ENCODE results near the gene SDF2. TPM values are rescaled to one million over a fixed set of nuclear protein-coding genes. Genes with fewer than 3 reads are reported as not detected.
"Not testable (repeated sequence)": the region's sequence is repeated elsewhere in the genome, so short reads cannot be mapped to it uniquely, and the experiment has no call there.

SDF2 gene
- total RNA-seq, 1 donor from 2014 or later, result 52.8 TPM

DNA sequence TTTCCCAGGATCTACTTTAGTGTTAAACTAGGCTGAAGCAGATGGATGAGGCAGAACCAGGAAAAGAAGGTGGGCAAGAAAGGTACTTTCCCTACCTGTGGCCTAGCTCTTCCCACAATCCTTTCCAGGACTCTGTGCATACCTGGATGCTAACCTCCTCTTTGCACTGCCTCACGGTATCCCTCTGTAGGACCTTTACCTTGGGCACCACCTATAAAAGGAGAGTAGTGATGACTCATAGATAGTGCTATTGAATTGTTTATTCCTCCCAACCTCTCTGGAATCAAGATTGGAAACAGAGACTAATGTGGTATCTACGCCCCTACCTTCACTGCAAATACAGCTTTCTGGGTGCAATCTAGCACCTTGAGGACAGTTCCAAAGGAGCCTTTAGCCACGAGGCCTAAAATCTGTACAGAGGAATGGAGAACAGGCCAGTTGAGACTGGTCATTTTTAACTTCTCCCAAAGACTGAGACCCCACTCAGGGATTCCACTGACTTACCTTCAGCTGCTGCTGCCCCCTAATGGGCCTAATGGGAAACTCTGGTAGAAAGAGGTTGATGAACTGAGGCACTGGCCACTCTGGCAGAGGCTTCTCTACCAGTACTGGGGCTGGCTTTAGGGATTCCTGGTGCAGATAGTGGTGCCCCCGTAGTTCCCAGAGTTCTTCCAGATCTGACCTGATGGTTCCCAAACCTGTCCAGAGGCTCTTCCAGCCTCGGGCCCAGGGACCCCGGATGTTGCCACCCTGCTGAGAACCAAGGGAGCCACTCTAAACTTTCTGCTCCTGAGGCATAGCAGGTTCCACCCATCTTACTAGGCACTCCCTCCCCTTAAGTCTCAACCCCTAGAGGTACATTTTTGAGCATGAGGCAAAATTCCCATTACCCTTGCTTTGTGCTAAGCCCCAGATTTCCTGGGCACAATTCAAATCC is 48.5 kb downstream of the SDF2 start:
- peaks cover 50% of the 10 kb centered on the region for H3K36me3 ChIP-seq
- intact Hi-C loops (cut with DNase I), result loop anchor here (5.0 kb wide), 1 partner anchor 116 kb away; no protein-coding TSS in a partner anchor

DNA sequence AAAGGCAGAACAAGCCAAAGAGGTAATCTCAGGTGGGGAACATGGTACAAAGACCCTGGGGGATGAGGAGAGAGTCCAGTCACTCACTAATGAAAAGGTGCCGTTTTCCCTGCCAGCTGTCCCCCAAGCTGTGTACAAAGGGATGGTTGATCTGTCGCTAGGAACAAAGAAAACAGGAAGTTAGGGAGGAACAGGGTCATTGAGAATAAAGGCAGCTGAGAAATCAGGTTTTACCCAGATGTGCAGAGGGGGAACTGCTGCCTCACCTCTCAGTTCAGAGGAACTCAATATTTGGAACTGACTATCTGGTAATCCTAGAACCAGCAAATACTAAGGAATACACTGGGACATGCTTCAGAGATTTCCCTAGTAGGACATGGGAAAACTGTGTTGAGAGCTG is 49.2 kb downstream of the SDF2 start:
- intact Hi-C loops (cut with DNase I), result loop anchor here (5.0 kb wide), 1 partner anchor 115 kb away; no protein-coding TSS in a partner anchor
- Histone ChIP-seq H3K27ac (no peak overlapping the region), H3K9me3 (no peaks in the 10 kb centered on the region), H3K36me3 (peaks cover 43% of the 10 kb centered on the region), H3K4me3 (no peak overlapping the region), H3K27me3 (no peaks in the 10 kb centered on the region), H3K4me1 (no peaks in the 10 kb centered on the region)
- DNase-seq (no peak), ATAC-seq (no peak)
- TF ChIP-seq, protein P1, sequence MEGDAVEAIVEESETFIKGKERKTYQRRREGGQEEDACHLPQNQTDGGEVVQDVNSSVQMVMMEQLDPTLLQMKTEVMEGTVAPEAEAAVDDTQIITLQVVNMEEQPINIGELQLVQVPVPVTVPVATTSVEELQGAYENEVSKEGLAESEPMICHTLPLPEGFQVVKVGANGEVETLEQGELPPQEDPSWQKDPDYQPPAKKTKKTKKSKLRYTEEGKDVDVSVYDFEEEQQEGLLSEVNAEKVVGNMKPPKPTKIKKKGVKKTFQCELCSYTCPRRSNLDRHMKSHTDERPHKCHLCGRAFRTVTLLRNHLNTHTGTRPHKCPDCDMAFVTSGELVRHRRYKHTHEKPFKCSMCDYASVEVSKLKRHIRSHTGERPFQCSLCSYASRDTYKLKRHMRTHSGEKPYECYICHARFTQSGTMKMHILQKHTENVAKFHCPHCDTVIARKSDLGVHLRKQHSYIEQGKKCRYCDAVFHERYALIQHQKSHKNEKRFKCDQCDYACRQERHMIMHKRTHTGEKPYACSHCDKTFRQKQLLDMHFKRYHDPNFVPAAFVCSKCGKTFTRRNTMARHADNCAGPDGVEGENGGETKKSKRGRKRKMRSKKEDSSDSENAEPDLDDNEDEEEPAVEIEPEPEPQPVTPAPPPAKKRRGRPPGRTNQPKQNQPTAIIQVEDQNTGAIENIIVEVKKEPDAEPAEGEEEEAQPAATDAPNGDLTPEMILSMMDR (IDR thresholded peaks at IDR 0.05), result no peak

More for the DNA sequence above, 48.5 kb downstream of the SDF2 start:
- H3K27me3 ChIP-seq, result no peaks in the 10 kb centered on the region
- ATAC-seq (peak; percentile 68), DNase-seq (no peak)
- H3K4me3 ChIP-seq, result no peak overlapping the region
- TF ChIP-seq, protein P1 (IDR thresholded peaks at IDR 0.05), result peak; percentile 64
- H3K9me3 ChIP-seq, result no peaks in the 10 kb centered on the region
- H3K4me1 ChIP-seq, result no peaks in the 10 kb centered on the region
- no peak overlapping the region for H3K27ac ChIP-seq

DNA sequence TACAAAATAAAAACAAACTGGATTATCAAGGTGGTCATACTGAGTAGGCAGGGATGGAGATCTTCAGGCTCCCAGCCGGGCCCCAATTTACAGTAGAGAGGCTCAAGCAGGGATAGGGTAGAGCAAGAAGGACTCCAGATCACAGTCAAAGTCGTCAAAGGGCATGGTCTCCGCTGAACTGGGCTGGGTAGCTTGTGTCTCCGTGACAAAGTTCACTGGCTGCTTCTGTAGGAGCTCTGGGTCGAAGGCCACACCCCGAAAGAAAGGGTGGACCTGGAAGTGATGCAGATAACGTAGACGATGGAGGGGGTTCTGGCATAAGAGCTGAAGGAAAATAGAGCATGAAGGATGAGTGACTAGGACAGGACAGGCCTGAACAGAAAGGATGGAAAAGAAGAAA is 51.3 kb downstream of the SDF2 start:
- no peak for ATAC-seq
- no peak overlapping the region for H3K27ac ChIP-seq
- intact Hi-C loops (cut with DNase I), result loop anchor here (5.0 kb wide), 1 partner anchor 113 kb away; no protein-coding TSS in a partner anchor
- H3K27me3 ChIP-seq, result no peaks in the 10 kb centered on the region
- TF ChIP-seq, protein P1 (IDR thresholded peaks at IDR 0.05), result no peak
- peaks cover 21% of the 10 kb centered on the region for H3K36me3 ChIP-seq
- H3K9me3 ChIP-seq, result no peaks in the 10 kb centered on the region
- H3K4me1 ChIP-seq, result no peaks in the 10 kb centered on the region
- H3K4me3 ChIP-seq, result no peak overlapping the region
- no peak for DNase-seq

DNA sequence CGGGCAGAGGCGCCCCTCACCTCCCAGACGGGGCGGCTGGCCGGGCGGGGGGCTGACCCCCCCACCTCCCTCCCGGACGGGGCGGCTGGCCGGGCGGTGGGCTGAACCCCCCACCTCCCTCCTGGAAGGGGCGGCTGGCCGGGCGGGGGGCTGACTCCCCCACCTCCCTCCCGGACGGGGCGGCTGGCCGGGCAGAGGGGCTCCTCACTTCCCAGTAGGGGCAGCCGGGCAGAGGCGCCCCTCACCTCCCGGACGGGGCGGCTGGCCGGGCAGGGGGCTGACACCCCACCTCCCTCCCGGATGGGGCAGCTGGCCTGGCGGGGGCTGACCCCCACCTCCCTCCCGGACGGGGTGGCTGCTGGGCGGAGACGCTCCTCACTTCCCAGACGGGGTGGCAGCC is 57.7 kb downstream of the SDF2 start:
- H3K4me3 ChIP-seq; H3K9me3 ChIP-seq; H3K27me3 ChIP-seq; H3K4me1 ChIP-seq; DNase-seq; intact Hi-C loops (cut with DNase I); H3K36me3 ChIP-seq; ATAC-seq; H3K27ac ChIP-seq: not testable (repeated sequence)

DNA sequence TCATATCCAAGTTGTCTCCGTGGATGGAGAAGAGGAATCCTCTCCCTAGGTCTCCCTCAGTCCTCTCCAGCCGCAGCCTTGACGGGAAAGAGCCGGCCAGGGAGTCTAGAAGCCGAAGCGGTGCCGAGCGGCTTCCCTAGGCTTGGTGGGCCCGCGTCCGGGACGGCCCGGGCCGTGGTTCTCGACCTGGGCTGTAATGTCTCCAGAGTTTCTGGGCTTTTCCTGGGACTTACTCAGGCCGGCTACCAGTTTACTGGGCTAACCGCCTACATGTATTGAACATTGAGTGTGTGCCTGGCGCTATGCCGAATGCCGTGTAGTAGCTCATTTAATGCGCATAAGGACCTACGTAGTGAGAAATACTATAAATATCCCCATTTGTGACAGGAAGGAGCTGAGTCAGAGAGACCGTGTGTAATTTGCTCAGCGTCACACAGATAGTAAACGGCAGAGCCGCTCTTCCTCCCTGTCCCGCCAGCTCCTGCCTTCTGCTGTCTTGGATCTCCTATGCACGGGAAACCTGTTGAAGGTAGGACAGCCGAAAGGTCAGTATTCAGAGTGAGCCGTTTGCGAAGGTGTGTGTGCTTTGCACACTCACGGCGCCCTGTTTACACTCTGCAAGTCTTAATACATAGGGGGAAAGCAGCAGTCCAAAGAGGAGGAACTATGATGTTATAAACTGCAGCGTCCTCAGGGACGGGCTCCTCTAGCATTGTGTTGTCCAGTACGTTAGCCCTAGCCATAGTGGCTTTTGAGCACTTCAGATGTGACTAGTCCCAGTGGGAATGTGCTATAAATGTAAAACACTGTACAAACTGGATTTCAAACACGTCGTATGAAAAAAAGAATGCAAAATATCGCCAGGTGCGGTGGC is 62.2 kb downstream of the SDF2 start:
- peak; percentile 57 for ATAC-seq

More for the DNA sequence above, 62.2 kb downstream of the SDF2 start:
- Histone ChIP-seq H3K27me3 (no peaks in the 10 kb centered on the region), H3K9me3 (no peaks in the 10 kb centered on the region), H3K36me3 (no peaks in the 10 kb centered on the region), H3K27ac (peak overlapping the region; percentile 93), H3K4me1 (peaks cover 6% of the 10 kb centered on the region), H3K4me3 (peak overlapping the region; percentile 76)
- peak; percentile 78 for DNase-seq
- intact Hi-C loops (cut with DNase I), result no loop called here
- TF ChIP-seq, protein P1 (IDR thresholded peaks at IDR 0.05), result no peak

All from upper lobe of right lung (tissue), 1 donor.